CD4-positive, alpha-beta T cell treated with Interleukin-17A for 4 hours (primary cell): ENCODE measurements around the gene GCG.

Experiments
- DNase-seq: peaks from one replicate; pipeline ENCODE4 v3.0.0-alpha.2; 2020; ENCODE audit warnings: mixed read lengths

Gene GCG

GRCh38 chr2:162149466-162149865, 2.6 kb downstream of the GCG start:
- no peak for DNase-seq

- DNase-seq = no peak
Measured at GRCh38 chr2:162148956-162149355, 3.1 kb downstream of the GCG start.

GRCh38 chr2:162143969-162144368, 8.1 kb downstream of the GCG start:
- DNase-seq = no peak

- no peak for DNase-seq
Measured at GRCh38 chr2:162138310-162138709, 13.7 kb downstream of the GCG start.

GRCh38 chr2:162127422-162127821, 24.6 kb downstream of the GCG start:
- no peak for DNase-seq

- DNase-seq = no peak
Measured at GRCh38 chr2:162126527-162126926, 25.5 kb downstream of the GCG start.

- DNase-seq = no peak
Measured at GRCh38 chr2:162126111-162126519, 25.9 kb downstream of the GCG start.

- DNase-seq = no peak
Measured at GRCh38 chr2:162125138-162125537, 26.9 kb downstream of the GCG start.

GRCh38 chr2:162123806-162124758, 28.0 kb downstream of the GCG start:
- no peak for DNase-seq

- no peak for DNase-seq
Measured at GRCh38 chr2:162118166-162119031, 33.6 kb downstream of the GCG start.

GRCh38 chr2:162116352-162116751, 35.7 kb downstream of the GCG start:
- DNase-seq = no peak

- DNase-seq = no peak
Measured at GRCh38 chr2:162115076-162115475, 37.0 kb downstream of the GCG start.

GRCh38 chr2:162114271-162114670, 37.8 kb downstream of the GCG start:
- DNase-seq = no peak

GRCh38 chr2:162113776-162114168, 38.3 kb downstream of the GCG start:
- DNase-seq = no peak

- no peak for DNase-seq
Measured at GRCh38 chr2:162113088-162113775, 38.8 kb downstream of the GCG start.

GRCh38 chr2:162111958-162112850, 39.8 kb downstream of the GCG start:
- no peak for DNase-seq

GRCh38 chr2:162107361-162107901, 44.6 kb downstream of the GCG start:
- DNase-seq = no peak

GRCh38 chr2:162106746-162107145, 45.3 kb downstream of the GCG start:
- DNase-seq = no peak

GRCh38 chr2:162106146-162106551, 45.9 kb downstream of the GCG start:
- DNase-seq = no peak

- no peak for DNase-seq
Measured at GRCh38 chr2:162103443-162104009, 48.5 kb downstream of the GCG start.

GRCh38 chr2:162100579-162100978, 51.5 kb downstream of the GCG start:
- no peak for DNase-seq
